Hematopoietic multipotent progenitor cell (in vitro differentiated cells): ENCODE measurements around the gene THEM5. TPM values are rescaled to one million over a fixed set of nuclear protein-coding genes. Genes with fewer than 3 reads are reported as not detected.
A peak's percentile ranks its signal among the peaks of the same experiment; 100 is the strongest.

Experiments used
- DNase-seq, 3 donors: peaks; one replicate each; pipeline ENCODE4 v3.0.0-alpha.2; 2011 to 2015; ENCODE audit warnings: low read depth in 2 of 3, low spot score in 2 of 3
- total RNA-seq: library from RNA; depleted of rRNA; stranded (reverse); fragments of >200 nt; gene quantifications from one replicate; pipeline ENCODE4 v1.2.3, GENCODE V29; 2012

The THEM5 gene
- total RNA-seq, 1 donor = not detected

DNA sequence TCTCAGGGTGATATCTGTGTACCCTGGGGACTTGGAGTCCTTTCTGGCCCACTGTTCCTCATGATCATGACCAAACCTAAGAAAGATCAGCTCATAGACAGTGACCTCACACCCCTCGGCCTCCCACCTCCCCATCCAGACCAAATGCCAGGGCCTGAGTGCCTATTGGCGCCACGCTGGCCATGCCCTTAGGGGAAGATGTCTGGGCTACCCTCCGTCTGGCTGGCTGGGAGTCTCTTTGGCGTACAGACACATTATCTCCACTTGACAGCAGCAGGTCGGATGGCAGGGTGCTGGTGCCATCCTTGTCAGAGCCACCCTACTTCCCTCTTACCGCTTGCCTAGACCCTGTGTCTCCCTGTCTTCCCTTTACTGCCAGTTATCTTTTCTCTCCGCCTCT lies 30.3 kb downstream of the THEM5 start:
- DNase-seq = no peak

DNA sequence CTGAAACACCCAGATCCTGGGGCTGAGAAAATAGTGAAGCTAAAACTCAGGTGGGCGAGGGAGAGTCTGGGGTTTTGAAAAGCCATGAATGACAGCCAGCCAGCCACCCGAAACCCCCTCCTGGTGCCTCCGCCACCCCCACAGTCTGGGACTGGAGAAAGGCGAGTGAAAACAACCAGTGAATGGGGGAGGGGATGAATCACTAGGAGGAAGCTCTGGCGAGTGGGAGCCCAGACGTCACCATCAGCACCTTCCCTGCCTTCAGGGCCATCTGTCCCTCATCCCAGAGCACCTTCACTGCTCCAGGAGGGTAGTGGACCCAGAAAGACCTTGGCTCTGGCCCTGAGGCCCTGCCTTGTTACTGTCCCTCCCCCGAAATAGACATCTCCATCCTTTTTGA lies 31.1 kb downstream of the THEM5 start:
- DNase-seq = peak in 1 of 3 donors; percentile 40

DNA sequence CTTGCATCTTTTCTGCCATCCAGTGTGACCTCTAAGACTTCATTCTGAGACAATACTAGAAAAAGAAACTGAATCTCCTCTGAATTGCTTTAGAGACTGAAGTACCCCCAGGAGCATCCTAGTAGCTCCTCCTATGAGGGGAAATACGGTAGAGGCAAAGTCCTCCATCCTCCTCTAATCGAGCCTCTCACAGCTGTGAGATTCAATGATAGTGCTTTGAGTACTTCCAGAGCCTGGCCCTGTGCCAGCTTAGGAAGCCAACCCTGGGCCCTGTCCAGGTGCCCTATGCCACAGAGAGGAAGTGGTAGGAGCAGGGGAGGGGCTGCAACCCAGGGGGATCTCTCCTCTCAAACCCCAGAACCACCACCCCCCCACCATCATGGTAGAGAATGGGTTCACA lies 32.6 kb downstream of the THEM5 start:
- DNase-seq = peak in 1 of 3 donors; percentile 83

DNA sequence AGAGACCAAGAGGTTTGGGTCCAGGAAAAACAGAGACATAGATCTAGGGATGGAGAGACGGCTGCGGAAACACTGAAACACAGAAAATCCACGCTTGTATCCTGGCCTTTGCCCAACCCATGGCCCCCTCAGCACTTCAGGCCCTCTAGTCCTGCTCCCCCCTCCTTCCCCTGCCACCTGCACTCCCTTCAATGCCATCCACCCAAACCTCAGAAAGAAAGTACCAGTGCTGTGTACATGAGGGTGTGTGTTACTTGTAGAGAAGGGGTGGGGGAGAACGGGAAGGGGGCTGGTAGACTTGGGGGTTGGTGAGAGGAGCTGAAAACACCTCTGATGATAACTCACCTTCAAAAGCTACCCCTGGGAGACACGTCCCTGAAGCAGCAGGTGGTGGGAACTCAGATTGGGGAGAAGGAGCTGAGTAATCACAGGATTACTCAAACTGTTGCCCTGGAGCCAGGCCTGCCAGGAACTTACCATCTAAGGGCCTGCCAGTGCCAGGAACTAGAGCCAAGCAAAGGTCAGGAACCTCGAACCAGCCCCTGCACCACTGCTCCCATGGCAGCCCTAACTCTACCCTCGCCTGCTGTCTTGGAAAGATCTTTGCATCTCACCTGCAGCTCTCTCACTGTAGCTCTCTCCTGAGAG lies 33.4 kb downstream of the THEM5 start:
- DNase-seq = no peak

DNA sequence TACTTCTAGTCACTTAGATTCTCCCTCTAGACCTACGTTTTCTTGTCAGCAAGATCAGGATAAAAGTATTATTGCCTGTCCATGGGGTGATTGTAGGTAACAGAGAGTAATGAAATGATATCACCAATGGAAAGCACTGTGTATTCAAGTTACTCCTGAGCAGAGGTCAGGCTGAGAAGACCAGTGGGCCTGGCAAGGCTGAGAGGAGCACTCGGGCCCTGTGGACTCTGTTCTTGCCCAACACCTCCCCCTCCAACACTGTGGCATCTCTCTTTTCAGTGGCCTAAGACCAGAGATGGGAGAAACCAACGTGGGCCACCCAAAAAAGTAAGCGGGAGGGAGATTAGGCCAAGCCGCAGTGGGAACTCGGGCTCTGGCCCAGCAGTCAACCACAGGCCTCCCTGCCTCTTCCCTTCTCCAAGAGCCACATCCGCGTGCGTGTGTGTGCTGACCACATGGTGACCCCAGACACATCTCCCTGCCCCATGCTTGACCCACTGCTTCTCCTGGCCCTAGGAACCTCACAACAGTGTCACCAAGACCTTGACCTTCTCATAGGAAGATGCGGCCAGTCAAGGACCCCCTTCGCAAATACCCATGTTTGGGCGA lies 34.2 kb downstream of the THEM5 start:
- DNase-seq = no peak

DNA sequence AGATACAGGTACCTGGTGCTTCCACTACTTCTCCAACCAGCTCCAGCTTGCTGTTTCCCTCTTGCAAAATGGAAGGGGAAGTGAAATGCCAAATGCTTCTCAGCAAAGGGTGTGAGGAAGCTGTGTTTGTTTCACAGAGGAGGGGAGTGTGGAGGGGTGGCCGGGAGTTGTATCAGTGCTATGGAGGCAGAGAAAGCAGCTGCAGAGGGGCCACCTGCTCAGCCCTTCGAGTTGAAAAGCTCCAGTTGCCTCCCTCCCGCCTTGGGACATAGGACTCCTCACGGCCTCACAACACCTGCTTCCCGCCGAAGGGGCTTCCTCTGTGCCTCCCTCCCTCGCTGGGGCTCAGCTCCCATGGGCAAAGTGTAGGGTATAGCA lies 36.2 kb downstream of the THEM5 start:
- peak in 1 of 3 donors; percentile 38 for DNase-seq

DNA sequence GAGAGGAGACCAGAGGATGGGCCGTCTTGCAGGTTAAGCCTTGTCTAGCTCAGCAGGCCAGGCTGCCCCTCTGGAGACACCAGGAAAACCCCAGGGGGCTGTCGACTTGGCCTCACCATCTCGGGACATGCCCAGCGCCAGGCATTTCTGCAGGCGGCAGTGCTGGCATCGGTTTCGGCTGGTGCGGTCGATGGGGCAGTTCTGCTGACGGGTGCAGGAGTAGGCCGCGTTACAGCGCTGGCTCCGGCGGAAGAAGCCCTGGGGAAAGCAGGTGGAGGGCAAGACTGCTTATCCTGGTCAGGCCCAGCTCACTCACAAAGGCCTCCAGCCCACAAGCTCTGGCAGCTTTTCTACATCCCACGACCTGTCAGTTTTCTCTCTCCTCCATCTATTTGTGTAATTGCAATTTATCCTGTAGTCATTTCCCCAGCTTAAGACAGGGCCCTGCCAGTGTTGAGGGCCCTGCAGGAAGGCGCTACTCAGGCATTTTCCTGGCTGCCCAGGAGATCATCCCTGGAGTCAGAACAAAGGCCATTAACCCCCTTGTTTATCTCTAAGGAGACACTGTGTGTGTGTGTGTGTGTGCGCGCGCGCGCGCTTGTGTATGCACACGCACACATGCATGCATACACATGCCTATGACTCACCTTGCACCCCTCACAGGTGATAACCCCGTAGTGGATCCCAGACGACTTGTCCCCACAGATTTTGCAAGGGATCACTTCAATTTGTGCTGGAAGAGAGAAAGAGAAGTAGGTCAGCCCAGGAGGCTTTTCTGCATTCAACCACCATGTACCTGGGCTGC lies 36.8 kb downstream of the THEM5 start:
- no peak for DNase-seq

DNA sequence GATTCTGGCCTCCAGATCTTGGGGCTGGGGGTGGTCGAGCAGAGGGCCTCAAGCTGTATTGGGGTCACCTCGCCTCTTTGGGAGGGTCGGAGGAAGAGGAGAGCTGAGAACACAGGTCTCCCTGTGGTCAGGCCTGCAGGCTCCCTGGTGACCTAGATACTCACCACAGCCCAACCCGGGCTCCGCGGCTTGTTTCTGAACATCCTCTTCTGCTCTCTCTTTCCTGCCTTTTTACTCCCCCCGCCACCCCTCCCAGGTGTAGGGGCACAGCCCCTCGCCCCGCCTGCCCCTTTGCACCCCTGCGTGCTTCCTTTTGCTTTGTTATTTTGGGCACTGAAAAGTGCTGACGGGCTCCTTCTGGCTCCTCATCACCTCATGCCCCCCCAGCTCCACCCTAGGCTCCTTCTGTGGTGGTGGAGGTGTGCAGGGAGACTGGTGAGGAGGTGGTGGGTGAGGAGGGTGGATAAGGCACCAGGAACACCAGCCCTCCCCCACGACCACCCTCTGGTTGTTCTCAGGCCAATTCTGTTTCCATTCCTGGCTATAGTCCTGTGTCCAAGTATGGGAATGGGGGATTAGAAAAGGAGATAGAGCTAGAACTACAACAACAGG lies 37.7 kb downstream of the THEM5 start:
- DNase-seq = peak in 1 of 3 donors; percentile 53

DNA sequence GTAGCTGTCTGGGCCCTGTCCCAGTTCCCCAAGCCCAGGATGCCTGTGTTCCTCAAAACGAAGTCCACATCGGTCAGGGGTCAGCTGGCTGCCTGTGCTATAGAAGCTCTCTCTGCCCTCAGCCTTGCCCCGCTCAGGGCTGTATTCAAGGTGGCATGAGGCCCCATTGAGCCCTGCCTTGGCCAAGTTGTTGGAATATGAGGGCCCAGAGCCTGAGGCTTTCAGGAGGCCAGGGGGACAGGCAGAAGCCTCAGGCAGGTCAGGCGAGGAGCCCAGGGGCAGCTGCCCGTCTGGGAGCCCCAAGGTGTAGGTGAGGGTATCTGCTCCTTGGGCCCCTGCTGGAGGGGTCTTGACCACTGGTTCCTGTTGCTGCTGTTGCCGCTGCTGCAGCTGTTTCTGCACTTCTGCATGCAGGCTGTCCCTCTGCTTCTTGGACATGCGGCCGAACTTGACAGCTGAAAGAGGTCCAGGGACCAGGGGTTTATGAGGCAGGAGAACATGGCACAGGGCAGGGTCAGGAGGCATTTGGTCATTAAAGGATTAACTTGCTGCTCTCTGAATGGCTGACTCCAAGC lies 38.5 kb downstream of the THEM5 start:
- DNase-seq = no peak

DNA sequence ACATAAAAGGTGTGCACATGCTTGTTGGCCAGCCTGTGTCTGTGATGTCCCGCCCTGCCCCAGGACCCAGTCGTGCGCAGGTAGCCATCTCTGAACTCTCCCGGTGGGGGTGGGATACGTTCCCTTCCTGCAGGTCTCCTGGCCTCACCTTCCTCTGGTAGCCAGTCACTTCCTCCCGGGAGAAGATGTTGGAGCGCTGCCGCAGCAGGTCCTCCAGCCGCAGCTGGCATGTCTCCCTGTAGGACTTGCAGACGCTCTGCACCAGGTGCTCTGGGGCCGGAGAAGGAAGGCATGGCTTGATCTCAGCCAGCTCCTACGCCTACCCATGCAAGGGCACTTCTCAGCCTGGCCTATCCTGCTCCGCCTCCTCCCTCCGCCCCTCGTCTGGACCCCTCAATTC lies 39.1 kb downstream of the THEM5 start:
- DNase-seq = no peak

DNA sequence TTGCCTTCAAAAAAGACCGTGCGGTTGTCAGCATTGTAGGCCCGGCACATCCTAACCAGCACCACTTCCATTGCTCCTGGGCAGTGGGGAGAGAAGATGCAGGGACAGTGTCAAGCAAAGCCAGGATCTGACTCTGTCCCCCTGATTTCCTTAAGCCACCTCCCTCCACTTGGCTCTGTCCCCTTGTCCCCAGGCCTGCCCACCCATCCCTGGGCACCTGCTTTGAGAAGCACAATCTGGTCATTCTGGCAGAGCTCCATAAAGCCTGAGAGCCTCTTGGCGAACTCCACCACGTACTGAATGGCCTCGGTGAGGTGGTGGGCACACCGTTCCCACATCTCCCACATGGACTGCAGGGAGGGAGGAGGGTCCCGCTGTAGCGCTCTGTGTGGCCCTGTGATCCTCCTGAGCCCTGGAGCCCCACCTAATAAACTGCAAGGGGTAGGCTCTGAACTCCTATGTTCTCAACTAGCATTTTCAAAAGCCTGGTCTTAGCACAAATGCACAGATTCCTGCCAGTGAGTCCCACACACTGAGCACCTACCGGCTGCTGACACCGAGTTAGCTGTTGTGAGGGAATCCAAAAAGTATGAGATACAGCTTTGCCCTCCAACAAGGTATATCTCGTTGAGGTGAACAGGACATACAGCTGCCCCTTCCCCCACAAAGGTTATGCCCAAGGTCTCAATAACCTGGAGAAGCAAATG lies 40.1 kb downstream of the THEM5 start:
- DNase-seq = no peak

DNA sequence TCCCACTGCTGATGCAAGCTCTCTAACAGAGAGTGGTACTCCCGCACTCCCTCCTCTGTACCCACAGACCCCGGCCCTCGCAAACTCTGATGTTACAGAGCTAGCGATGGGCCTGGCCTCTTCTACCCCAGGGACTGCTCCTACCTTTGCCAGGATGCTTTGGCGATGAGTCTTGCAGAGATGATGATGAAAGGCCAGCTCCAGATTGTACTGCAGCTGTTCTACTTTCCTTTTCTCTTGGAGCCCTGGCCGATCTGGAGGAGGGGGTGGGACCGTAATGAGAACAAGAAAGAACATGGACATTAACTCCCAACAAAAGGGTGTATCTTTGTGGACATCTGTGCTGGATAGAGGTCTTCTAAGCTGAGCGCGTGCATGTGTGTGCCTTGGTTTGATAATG lies 42.3 kb downstream of the THEM5 start:
- no peak for DNase-seq

DNA sequence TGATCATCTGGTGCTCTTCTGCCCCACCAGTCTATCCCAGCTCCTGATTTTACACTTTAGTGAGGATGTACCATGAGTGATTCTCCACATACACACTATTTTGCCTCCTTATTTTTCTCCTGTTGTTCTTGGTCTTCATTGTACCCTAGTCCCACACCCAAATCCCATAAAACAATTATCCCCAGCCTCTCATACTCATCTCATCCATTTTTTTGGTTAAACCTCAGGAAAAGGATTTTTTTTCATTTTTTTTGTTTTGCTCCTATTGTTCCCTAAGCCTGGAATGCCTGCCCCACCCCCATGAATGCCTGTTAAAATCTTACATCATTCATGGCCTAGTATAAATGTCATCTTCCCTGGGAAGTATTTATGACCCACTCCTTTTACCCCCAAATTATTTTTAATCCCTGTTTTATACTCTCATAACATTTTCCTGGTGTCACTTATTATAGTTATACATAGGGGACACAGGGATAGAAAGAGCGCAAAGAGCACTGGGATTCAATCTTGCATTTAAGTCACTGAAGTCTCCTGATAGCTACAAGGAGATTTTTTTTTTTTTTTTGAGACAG lies 43.4 kb downstream of the THEM5 start:
- DNase-seq = no peak

DNA sequence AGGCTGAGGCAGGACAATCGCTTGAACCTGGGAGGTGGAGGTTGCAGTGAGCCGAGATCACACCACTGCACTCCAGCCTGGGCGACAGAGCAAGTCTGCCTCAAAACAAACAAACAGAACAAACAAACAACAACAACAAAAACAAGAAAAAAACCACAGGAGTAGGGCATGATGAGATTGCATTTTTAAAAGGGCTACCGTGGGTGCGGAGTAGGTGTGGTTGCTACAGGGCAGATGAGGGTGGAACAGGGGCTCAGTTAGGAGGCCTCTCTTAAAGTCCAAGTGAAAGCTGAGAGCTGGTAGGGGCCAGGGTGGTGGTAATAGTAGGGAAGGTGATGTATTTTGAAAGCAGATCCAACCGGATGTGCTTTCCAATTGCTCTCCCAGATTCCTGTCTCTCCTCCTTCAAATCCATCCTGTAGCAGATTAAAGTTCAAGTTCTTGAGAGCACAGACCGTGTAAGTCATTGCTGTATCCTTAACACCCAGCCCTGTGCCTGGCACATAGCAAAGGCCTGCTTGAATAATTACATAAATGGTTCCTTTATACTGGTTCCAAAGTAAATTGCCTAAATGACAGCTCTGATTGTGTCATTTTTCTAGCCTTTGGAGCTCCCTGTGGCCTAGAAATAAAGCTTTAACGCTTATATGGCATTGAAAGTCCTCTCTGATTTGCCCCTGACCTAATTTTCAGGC lies 44.1 kb downstream of the THEM5 start:
- DNase-seq = no peak

DNA sequence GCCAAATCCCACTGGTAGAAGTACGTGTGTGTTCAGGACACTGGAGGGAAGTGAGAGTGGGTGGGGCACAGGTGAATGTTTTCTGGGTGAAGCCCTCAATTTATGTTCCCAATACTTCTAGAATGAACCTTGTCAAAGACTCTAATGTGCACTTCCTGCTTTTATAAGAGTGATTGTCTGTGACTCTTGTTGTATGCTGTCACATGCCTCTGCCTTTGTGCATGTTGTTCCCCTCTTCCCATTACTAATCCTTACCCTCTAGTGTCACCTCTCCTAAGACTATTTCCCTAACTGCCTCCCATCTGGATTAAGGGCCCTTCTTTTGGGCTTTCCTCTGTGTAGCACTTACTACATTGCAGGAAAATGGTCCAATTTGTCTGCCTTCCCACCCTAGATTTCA lies 45.7 kb downstream of the THEM5 start:
- DNase-seq = no peak

DNA sequence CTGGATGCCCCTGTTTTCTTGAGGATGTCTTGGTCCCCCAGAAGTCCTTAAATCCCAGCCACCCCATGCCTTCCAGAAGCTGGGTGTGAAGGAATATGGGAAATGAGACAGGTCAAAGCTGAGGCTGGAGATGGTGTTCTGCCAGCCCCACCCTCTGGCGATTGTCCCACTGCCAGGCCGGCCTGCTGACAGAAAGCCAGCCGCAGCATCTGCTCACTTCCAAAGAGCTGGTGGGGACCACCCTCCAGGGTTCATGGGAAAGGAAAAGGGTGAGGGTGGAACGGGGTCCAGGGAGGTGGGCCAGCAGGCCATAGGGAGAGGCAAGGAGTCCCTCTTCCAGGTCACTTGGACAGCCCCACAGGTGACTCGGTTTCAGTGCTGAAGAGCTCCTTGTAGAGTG lies 46.4 kb downstream of the THEM5 start:
- DNase-seq = no peak

DNA sequence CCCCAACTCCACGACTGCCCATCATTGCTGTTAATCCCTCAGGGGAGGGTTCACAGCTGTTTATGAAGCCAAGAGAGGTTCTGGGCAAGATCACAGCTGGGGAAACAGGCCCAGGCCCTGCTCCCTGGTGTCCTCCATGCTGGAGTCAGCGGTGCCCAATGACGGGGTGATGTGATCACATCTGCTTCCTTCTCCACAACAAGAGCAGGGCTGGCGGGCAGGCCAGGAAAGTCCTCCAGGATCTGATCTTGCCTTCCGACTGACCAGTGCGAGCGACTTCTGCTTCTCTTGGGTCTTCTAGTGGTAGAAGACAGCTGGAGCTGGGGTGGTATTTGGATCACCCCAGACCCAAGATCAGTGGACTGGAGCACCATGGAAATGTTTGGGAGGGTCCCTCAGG lies 47.3 kb downstream of the THEM5 start:
- DNase-seq = no peak

DNA sequence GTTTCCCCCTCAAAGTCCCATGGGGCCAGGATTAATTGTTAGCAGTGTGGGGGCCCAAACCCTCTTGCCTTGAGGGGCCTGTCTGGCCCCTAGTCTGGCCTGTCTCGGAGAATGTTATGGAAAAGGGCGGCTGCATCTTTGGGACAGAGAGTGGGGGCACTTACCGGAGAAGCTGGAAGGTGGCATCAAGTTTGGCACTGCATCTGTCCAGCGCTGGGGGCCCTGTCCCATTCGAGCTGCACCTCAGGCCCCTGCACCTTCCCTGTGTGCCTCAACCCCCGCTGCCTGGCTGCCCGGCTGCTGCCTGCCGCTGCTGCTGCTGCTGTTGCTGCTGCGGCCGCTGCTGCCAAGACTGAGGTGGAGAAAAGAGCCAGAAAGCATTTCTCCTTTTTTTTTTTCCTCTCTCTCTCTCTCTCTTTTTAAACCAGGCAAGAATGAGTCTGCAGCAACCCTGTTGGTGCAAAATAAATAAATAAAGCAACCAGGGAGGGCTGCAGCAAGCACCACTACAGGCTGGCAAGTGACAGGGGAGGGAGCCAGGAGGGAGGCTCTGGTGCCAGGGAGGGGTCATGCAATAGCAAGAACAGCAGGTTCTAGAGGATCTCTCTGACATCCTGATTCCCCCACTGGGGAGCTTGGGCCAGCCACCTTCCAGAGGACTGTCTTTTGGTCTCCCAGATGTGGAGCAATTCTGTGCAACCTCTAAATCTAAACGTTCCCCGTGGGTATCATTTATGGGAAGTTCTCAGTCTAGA lies 48.3 kb downstream of the THEM5 start, which contains the start of gene LINGO4:
LINGO4 (minus strand) TSS at position 354 of the 755 bp plus-strand sequence. CDS start 2,715 bp downstream, outside the sequence.
- DNase-seq = no peak

DNA sequence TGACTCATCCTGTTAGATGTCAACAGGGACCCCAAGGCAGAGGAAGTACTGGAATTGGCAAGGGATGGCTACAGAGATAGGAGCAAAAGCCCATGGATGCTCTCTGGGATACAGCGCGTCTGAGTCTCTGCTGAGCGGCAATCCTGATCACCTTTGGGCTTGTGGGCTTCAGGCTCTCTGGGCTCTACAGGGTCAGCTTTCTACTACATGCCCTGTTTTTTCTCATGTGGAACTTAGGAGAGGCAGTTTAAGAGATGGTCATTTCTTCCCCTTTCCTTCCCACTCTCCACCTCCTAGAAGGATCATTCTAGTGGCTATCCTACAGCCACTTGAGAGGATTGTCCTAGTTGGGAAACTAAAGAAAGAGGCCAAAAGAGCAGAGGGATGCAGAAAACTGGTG lies 49.6 kb downstream of the THEM5 start:
- no peak for DNase-seq
